ENCODE results near the gene TEX54. TPM values are rescaled to one million over a fixed set of nuclear protein-coding genes. Genes with fewer than 3 reads are reported as not detected.

Gene TEX54
- total and polyA plus RNA-seq, 2 of the 4 experiments (the other 2 are of a cell fraction): not detected

GRCh38 chr11:62857541-62857982 lies 24.9 kb upstream of the TEX54 start:
- ChIA-PET POLR2A (ENCODE audit: unreplicated experiment) (interaction anchor here (0.7 to 2.5 kb wide), 2 partner anchors 16 to 193 kb away, joined by 14 to 24 read pairs; partner anchors contain the start of gene C11orf98), CTCF (interaction anchor here (1.2 kb wide), 1 partner anchor 71 kb away, joined by 8 read pairs; no protein-coding TSS in a partner anchor)
- peak; percentile 48 for DNase-seq
- Histone ChIP-seq H3K79me1 (ENCODE audit: low read depth in 1 of 2, low read length in 2 of 2) (peaks cover 20 to 39% of the 10 kb centered on the region in 2 experiments), H3K27ac (ENCODE audit: insufficient read depth, low read length) (no peak overlapping the region), H2BK5ac (ENCODE audit: low read depth, low read length, poor library complexity, severe bottlenecking) (no peak overlapping the region), H2BK15ac (ENCODE audit: low read depth, low read length) (no peak overlapping the region), H4K20me1 (ENCODE audit: insufficient read depth, low read length) (peaks cover 30% of the 10 kb centered on the region), H3K4me1 (ENCODE audit: control insufficient read depth, insufficient read depth, low read length) (peaks cover 2% of the 10 kb centered on the region; the same call in 1 of the 2 replicates), H2BK120ac (ENCODE audit: low read depth, low read length) (no peak overlapping the region), H4K8ac (ENCODE audit: low read depth in 2 of 2, low read length in 2 of 2) (peak overlapping the region in 1 of 2 experiments; percentile 28; a peak in 1 of 4 replicates), H3K4me3 (ENCODE audit: insufficient read depth, low read depth, low read length) (no peak overlapping the region), H2BK20ac (ENCODE audit: low read depth, low read length) (no peak overlapping the region), H4K91ac (ENCODE audit: insufficient read depth, low read depth, low read length) (no peak overlapping the region), H3K23ac (ENCODE audit: low read depth, low read length) (0 out of 2 replicates have a peak overlapping the region, but pooled peaks have one; percentile 17), H2AFZ (replicated peaks; ENCODE audit: low read length, poor library complexity) (no peak overlapping the region), H2AK9ac (replicated peaks; ENCODE audit: low read depth, low read length, poor library complexity) (no peak overlapping the region), H3K9me3 (ENCODE audit: control insufficient read depth, insufficient read depth, low read length) (no peaks in the 10 kb centered on the region), H3K27me3 (ENCODE audit: control insufficient read depth, insufficient read depth, low read length) (no peaks in the 10 kb centered on the region), H3K4ac (ENCODE audit: low read depth, low read length) (no peak overlapping the region), H3K56ac (ENCODE audit: extremely low read depth, insufficient read depth, low read length) (no peak overlapping the region), H4K5ac (ENCODE audit: low read depth, low read length) (no peak overlapping the region; the same call in 1 of the 2 replicates), H3K4me2 (ENCODE audit: low read depth, low read length) (no peak overlapping the region), H3K9ac (ENCODE audit: low read depth, low read length) (no peak overlapping the region), H3K18ac (ENCODE audit: low read depth, low read length) (no peak overlapping the region), H3K14ac (replicated peaks; ENCODE audit: low read depth, low read length) (no peak overlapping the region), H3K9me1 (ENCODE audit: insufficient read depth, low read length) (0 out of 2 replicates have a peak, but pooled peaks cover 4% of the 10 kb centered on the region), H2AK5ac (ENCODE audit: low read depth, low read length) (no peak overlapping the region), H3K36me3 (ENCODE audit: control insufficient read depth, insufficient read depth, low read length) (peaks cover 18% of the 10 kb centered on the region)
- TF ChIP-seq USF2 (IDR thresholded peaks at IDR 0.05; ENCODE audit: low read depth, low read length): no peak
- TF ChIP-seq POLR2A (IDR thresholded peaks at IDR 0.05; ENCODE audit: low read depth, low read length): no peak
- no peak for TF ChIP-seq MXI1 (IDR thresholded peaks at IDR 0.05; ENCODE audit: borderline replicate concordance, low read depth, low read length)
- TF ChIP-seq SMC3 (IDR thresholded peaks at IDR 0.05; ENCODE audit: low read depth, low read length): no peak
- TF ChIP-seq CTCF (conservative IDR thresholded peaks at IDR 0.05; ENCODE audit: low read depth, low read length): no peak
- TF ChIP-seq CHD1 (IDR thresholded peaks at IDR 0.05; ENCODE audit: low read depth, low read length): no peak
- no peak for TF ChIP-seq RCOR1 (IDR thresholded peaks at IDR 0.05; ENCODE audit: insufficient replicate concordance, low read length)
- TF ChIP-seq MAZ (IDR thresholded peaks at IDR 0.05; ENCODE audit: borderline replicate concordance, low read depth, low read length): no peak
- no peak for TF ChIP-seq ELK1 (IDR thresholded peaks at IDR 0.05; ENCODE audit: borderline replicate concordance, low read depth, low read length)
- no peak for TF ChIP-seq RAD21 (IDR thresholded peaks at IDR 0.05; ENCODE audit: low read length)
- TF ChIP-seq MAFK (IDR thresholded peaks at IDR 0.05; ENCODE audit: low read depth, low read length): no peak
- no peak for TF ChIP-seq FOS (IDR thresholded peaks at IDR 0.05; ENCODE audit: low read depth, low read length)
- TF ChIP-seq BHLHE40 (IDR thresholded peaks at IDR 0.05; ENCODE audit: low read depth, low read length): no peak
- no peak for TF ChIP-seq CEBPB (IDR thresholded peaks at IDR 0.05; ENCODE audit: low read depth, low read length)
- TF ChIP-seq RFX5 (IDR thresholded peaks at IDR 0.05; ENCODE audit: low read depth, low read length): no peak
- TF ChIP-seq NFE2L2 (IDR thresholded peaks at IDR 0.05; ENCODE audit: low read depth, low read length): no peak
- intact Hi-C loops (cut with micrococcal nuclease) (no loop called here), in situ Hi-C loops (cut with MboI; ENCODE audit: low sequenced_read_pairs) (loop anchor here (25.0 kb wide), 1 partner anchor 470 kb away; no protein-coding TSS in a partner anchor), dilution Hi-C loops (cut with HindIII; ENCODE audit: low sequenced_read_pairs, unreplicated experiment) (no loop called here)
- BruUV-seq (replicated peaks): no TSS peak
- 40% methylated on average over 1 of the region's 2 CpGs; no CpG with 5 or more reads in 1 of the 2 experiments for WGBS, 2 experiments (ENCODE audit: extremely low coverage in 2 of 2, insufficient read length in 1 of 2)
- ATAC-seq (ENCODE audit: low read depth): no peak
